Measurements from ENCODE around the gene C3orf85. TPM values are rescaled to one million over a fixed set of nuclear protein-coding genes. Genes with fewer than 3 reads are reported as not detected.

C3orf85 gene
- total and polyA plus RNA-seq, 10 of the 15 experiments (the other 5 are each of a cell fraction or from before 2014, with no cell fraction given): not detected

- TF ChIP-seq, protein P1, sequence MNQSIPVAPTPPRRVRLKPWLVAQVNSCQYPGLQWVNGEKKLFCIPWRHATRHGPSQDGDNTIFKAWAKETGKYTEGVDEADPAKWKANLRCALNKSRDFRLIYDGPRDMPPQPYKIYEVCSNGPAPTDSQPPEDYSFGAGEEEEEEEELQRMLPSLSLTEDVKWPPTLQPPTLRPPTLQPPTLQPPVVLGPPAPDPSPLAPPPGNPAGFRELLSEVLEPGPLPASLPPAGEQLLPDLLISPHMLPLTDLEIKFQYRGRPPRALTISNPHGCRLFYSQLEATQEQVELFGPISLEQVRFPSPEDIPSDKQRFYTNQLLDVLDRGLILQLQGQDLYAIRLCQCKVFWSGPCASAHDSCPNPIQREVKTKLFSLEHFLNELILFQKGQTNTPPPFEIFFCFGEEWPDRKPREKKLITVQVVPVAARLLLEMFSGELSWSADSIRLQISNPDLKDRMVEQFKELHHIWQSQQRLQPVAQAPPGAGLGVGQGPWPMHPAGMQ (IDR thresholded peaks at IDR 0.05; ENCODE audit: borderline replicate concordance): no peak
- TF ChIP-seq MYB (IDR thresholded peaks at IDR 0.05; ENCODE audit: borderline replicate concordance, low read depth, low read length) (no peak), ZBTB11 (CRISPR knock-in tag; IDR thresholded peaks at IDR 0.05) (no peak), POLR2AphosphoS5 (IDR thresholded peaks at IDR 0.05; ENCODE audit: low read length) (no peak)
Observed at GRCh38 chr3:109117939-109118338, 18.6 kb upstream of the C3orf85 start, which contains the start of gene MORC1 (continued).

GRCh38 chr3:109118584-109118983 lies 17.9 kb upstream of the C3orf85 start:
- Histone ChIP-seq H3K36me3 (ENCODE audit: control insufficient read depth in 2 of 2, insufficient read depth in 2 of 2, low read length in 1 of 2) (no peaks in the 10 kb centered on the region), H3K9me3 (replicated peaks; ENCODE audit: control insufficient read depth, insufficient read depth, low read length) (no peaks in the 10 kb centered on the region), H3K4me1 (ENCODE audit: control insufficient read depth, insufficient read depth, low read length) (no peaks in the 10 kb centered on the region), H4K20me1 (ENCODE audit: control insufficient read depth, insufficient read depth) (no peaks in the 10 kb centered on the region), H3K9ac (ENCODE audit: control insufficient read depth, insufficient read depth, low read length) (no peak overlapping the region), H3K27ac (ENCODE audit: control insufficient read depth, insufficient read depth) (no peak overlapping the region), H3K4me2 (ENCODE audit: control insufficient read depth, insufficient read depth) (no peak overlapping the region), H2AFZ (ENCODE audit: control insufficient read depth, low read depth, low read length) (no peak overlapping the region), H3K79me2 (ENCODE audit: control insufficient read depth, insufficient read depth, low read length) (no peaks in the 10 kb centered on the region), H3K27me3 (replicated peaks in 1 of 2; ENCODE audit: control insufficient read depth in 2 of 2, insufficient read depth in 2 of 2, low read length in 1 of 2) (no peaks in the 10 kb centered on the region), H3K4me3 (no peak overlapping the region)
- WGBS (ENCODE audit: insufficient coverage, insufficient replicate concordance, low lambda C conversion rate, missing lambda C conversion rate): 61% methylated on average over 4 of the region's 7 CpGs
- no TSS peak for BruUV-seq (replicated peaks)
- in situ Hi-C loops (cut with MboI): no loop called here
- no peak for ATAC-seq
- intact Hi-C loops (cut with micrococcal nuclease; ENCODE audit: unreplicated experiment): no loop called here
- no peak for DNase-seq (ENCODE audit: low read depth, low spot score)
- TF ChIP-seq, protein P2, sequence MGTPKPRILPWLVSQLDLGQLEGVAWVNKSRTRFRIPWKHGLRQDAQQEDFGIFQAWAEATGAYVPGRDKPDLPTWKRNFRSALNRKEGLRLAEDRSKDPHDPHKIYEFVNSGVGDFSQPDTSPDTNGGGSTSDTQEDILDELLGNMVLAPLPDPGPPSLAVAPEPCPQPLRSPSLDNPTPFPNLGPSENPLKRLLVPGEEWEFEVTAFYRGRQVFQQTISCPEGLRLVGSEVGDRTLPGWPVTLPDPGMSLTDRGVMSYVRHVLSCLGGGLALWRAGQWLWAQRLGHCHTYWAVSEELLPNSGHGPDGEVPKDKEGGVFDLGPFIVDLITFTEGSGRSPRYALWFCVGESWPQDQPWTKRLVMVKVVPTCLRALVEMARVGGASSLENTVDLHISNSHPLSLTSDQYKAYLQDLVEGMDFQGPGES (IDR thresholded peaks at IDR 0.05): no peak
- TF ChIP-seq ZNF622 (IDR thresholded peaks at IDR 0.05): no peak
- no peak for TF ChIP-seq YBX1 (IDR thresholded peaks at IDR 0.05)
- TF ChIP-seq RELA (IDR thresholded peaks at IDR 0.05; ENCODE audit: borderline replicate concordance, partially characterized antibody): no peak
- no peak for TF ChIP-seq RFX5 (IDR thresholded peaks at IDR 0.05; ENCODE audit: low read depth, low read length)
- no peak for TF ChIP-seq HDGF (IDR thresholded peaks at IDR 0.05)
- no peak for TF ChIP-seq EGR1 (IDR thresholded peaks at IDR 0.05; ENCODE audit: borderline replicate concordance in 1 of 2, low read depth in 2 of 2, low read length in 2 of 2)
- TF ChIP-seq ZNF274 (IDR thresholded peaks at IDR 0.05; ENCODE audit: insufficient read depth, insufficient read length): no peak
- TF ChIP-seq CREM (IDR thresholded peaks at IDR 0.05; ENCODE audit: low read depth): no peak
- TF ChIP-seq BCL11A (IDR thresholded peaks at IDR 0.05; ENCODE audit: low read depth, low read length): no peak
- no peak for TF ChIP-seq CTCF (IDR thresholded peaks at IDR 0.05 in 2 of 3, conservative IDR thresholded peaks at IDR 0.05 in 1 of 3; ENCODE audit: control insufficient read depth in 2 of 3, extremely low read depth in 1 of 3, insufficient read depth in 1 of 3, low read depth in 3 of 3, low read length in 3 of 3)
- TF ChIP-seq ZSCAN29 (IDR thresholded peaks at IDR 0.05): no peak
- TF ChIP-seq YY1 (IDR thresholded peaks at IDR 0.05; ENCODE audit: low read depth, low read length): no peak
- ChIA-PET RAD21 (ENCODE audit: unreplicated experiment) (interaction anchor here (0.5 kb wide), 1 partner anchor 15 kb away, joined by 3 read pairs; no protein-coding TSS in a partner anchor), POLR2A (no interaction called here), CTCF (no interaction called here), SMC1A (ENCODE audit: uncharacterized antibody, unreplicated experiment) (no interaction called here)
- no peak for FAIRE-seq
